HG02571 (cell line): ENCODE results near the gene GREB1.

Experiments used
- ATAC-seq: cut with Tn5 transposase; IDR thresholded peaks from one replicate; pipeline ENCODE4 v1.9.1; 2021; ENCODE audit warnings: mild to moderate bottlenecking, moderate library complexity; ENCODE audit not compliant: unreplicated experiment

Gene GREB1, protein sequence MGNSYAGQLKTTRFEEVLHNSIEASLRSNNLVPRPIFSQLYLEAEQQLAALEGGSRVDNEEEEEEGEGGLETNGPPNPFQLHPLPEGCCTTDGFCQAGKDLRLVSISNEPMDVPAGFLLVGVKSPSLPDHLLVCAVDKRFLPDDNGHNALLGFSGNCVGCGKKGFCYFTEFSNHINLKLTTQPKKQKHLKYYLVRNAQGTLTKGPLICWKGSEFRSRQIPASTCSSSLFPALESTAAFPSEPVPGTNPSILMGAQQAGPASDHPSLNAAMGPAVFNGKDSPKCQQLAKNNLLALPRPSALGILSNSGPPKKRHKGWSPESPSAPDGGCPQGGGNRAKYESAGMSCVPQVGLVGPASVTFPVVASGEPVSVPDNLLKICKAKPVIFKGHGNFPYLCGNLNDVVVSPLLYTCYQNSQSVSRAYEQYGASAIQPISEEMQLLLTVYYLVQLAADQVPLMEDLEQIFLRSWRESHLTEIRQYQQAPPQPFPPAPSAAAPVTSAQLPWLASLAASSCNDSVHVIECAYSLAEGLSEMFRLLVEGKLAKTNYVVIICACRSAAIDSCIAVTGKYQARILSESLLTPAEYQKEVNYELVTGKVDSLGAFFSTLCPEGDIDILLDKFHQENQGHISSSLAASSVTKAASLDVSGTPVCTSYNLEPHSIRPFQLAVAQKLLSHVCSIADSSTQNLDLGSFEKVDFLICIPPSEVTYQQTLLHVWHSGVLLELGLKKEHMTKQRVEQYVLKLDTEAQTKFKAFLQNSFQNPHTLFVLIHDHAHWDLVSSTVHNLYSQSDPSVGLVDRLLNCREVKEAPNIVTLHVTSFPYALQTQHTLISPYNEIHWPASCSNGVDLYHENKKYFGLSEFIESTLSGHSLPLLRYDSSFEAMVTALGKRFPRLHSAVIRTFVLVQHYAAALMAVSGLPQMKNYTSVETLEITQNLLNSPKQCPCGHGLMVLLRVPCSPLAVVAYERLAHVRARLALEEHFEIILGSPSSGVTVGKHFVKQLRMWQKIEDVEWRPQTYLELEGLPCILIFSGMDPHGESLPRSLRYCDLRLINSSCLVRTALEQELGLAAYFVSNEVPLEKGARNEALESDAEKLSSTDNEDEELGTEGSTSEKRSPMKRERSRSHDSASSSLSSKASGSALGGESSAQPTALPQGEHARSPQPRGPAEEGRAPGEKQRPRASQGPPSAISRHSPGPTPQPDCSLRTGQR (N-terminal part only)

DNA sequence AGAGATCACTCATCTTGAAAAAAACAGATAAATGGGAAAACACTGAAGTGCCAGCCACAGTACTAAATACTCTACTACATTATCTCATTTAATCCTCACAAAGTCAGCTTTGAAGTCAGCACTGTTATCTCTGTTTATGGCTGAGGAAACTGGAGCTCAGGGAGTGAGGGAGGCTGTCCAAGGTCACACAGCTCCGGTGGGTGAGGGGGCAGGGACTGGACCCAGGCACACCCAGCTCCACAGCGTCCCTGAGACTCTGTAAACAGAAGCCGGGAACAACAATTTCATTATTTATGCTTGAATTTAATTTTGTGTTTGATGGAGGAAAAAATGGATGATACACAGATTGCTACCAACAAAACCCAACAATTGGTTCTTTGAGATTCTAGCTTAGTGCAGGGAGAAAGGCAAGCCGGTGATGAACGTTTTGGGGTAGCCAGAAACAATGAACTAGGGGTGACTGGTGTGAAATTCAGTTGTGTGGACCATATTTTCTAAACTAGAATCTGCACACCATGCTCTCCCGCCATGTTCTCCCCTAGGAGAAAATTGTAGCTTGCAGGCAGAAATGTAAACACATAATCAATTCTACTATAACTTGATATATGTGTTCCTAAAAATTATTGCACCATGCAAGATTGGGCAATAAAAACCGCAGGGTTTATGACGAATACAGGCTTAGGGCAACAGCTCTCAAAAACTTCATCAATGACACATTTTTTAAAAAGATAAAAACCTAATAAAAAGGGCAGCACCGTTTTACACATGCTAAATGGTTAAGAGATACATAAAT is at the start of gene GREB1:
GREB1 (plus strand) TSS at position 768 of the 793 bp plus-strand sequence. CDS start 22,570 bp downstream, outside the sequence.
- no peak for ATAC-seq

DNA sequence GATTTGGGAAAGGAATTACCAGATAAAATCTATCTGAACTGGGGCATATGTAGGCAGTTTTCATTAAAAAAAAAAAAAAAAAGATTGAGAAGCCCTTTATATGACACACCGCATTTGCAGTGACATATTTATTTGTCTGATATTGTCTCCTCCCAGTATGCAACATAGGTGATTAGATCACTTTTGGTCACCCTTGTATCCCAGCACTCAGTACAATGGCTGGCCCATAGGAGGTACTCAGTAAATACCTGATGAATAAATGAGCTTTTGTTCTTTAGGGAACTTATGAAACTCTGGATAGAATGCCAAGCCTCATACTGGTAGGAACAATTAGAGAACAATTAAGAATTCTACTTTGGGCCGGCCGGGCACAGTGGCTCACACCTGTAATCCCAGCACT is 45.0 kb upstream of the GREB1 start:
- no peak for ATAC-seq

DNA sequence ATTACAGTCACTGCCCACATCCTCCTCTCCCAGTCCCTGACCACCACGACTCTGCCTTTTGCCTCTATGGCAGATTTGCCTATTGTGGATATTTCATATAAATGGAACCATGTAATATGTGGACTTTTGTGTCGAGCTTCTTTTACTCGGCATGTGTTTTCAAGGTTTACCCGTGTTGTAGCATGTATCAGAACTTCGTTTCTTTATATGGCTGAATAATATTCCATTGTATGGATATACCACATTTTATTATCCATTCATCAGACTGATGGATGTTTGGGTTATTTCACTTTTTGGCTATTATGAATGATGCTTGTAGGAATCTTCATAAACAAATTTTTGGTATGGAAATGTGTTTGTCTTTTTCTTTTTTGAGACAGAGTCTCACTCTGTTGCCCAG is 43.7 kb upstream of the GREB1 start:
- ATAC-seq: no peak

DNA sequence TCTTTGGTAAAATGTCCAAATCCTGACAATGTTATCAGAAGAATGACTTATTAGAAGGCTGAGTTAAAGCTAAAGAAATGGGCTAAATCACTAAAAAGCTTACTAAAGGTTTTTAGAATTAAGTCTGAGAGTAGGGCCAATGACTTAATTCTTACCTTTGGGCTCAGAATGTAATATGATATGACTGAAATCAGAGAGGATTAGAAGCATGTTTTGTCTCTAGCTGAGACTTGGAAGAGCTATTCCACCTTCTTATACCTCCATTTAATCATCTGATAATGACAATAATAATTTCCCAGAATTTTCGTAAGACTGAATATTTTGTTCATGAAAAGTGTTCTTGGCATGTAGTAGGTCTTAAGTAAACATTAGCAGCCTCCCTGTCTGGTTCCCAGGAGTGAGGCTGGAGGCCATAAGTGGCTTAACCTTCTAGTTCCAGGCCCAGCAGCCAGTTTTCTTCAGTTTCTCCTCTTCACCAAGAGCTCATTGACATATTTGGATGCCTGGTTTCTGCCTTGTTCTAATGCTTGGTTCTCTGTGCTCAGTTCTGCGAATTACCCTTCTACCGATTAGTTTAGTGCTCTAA is 42.4 kb upstream of the GREB1 start:
- ATAC-seq: no peak

DNA sequence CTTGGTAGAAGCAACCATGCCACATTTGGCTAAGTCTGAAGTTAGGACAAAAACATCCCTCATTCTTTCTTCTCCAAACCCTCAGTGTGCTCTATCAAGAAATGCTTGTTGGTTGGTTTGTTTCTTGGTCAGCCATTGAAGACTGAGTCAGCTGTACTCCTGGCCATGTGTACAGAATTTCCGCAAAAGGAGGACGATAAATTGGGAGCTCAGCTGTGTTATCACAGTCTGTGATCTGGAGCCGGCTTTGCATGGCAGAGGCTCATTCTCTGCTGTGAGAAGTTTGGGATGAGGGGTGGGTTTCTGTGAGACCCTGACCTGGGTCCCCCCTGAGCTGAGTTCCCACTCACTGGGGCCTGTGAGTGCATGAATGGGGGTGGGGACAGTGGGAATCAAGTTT is 41.6 kb upstream of the GREB1 start:
- no peak for ATAC-seq

DNA sequence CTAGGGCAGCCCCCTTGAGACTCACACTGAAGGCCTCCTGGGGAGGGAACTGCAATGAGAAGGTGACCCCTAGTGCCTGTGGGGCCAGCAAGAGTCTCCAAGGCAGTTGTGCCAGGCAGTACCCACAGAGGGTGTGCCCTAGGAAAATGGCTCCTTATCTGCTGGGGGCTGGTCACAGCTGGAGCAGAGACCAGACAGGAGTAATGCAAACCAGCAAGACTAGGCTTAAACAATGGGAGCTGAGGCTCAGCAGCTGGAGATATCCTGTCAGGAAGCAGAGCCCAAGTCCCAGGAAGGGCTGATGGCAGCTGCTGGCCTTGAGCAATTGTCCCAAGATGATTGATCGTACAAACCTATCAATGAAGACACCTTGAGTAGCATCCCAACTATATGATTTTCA is 41.1 kb upstream of the GREB1 start:
- ATAC-seq: no peak

DNA sequence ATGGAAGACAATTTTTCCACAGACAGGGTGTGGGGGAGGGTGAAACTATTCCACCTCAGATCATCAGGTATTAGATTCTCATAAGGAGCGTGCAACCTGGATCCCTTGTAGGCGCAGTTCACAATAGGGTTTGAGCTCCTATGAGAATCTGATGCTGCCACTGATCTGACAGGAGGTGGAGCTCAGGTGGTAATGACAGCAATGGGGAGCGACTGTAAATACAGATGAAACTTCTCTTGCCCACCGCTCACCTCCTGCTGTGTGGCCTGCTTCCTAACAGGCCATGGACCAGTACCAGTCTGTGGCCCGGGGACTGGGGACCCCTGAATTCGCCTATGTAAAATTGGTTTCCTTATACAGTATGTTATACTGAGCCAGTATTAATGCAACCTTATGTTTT is 40.6 kb upstream of the GREB1 start:
- ATAC-seq: no peak

DNA sequence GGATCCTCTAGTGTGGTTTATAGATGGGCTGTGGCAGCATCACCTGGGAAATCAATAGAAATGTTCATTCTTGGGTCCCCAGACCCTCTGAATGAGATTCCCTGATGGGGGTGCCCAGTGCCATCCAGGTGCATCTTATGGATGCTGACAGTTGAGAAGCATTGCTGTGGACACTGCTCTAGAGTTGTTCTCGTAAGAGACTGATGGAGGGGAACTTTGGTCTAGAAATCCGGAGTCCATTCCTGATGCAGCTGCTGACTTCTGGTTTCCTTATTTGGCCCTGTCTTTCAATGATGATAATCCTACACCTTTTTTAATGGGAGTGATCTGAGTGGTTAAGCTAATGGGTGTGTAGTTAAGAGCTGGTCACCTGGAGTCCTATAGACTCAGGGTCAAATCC is 39.5 kb upstream of the GREB1 start:
- ATAC-seq: no peak

DNA sequence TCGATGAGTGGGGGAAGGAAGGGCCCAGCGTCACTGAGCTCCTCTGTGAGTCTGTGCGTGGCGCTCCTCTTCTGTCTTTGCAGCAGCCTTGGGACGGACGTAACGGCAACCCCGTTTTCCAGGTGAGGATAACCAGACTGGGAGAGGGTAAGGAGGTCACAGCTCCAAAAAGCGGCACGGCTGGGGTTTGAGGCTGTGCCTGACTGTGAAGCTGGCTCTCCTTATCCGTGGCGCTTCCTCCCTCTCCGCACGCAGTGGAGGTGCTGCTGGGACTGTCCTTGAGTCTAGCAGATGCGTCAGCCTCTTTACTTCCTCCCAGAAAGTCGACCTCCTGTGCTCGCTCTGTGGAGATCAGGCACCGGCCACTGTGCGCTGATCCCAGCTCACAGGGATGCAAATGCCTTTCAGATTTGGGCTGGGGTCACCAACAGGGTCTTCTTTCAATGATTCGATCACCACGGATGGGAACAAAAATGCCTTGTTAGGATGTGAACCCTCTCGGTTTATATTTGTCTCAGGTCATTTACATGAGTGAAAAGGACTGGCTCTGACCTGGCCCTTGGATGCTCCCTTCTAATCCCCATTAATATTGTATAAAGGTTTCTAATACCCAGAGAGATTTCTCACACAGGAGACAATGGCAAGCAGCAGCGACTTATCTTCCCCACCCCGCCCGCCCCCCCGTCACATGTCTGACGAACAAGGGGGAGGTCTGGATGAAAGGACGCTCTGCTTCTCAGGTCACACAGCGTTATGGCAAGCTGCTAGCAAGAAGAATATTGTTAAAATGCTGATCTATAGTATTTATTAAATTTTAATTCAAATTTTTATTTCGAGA is 37.8 kb upstream of the GREB1 start:
- ATAC-seq: no peak

DNA sequence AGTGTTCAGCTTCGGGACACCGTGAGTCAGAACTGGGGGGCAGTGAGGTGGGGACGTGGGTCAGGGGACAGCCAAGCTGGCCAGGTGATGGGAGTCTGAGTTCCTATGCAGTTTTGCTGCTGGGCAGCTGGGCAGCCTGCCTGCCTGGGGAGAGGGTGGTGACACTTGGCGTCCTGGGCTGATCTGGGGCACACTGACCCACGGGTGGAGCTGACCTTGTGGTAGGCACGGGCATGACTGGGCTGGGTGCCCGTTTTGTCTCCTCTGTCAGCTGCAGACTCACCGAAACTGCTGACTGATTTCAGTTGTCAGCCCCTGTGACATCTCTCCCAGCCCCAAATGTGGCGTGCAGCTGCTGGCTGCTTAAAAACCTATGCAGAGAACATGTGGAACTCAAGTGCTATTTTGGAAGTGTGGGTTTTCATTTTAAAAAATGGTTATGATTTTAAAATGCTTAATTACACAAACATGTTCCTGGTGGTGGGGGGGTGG is 35.3 kb upstream of the GREB1 start:
- ATAC-seq: peak; percentile 96

DNA sequence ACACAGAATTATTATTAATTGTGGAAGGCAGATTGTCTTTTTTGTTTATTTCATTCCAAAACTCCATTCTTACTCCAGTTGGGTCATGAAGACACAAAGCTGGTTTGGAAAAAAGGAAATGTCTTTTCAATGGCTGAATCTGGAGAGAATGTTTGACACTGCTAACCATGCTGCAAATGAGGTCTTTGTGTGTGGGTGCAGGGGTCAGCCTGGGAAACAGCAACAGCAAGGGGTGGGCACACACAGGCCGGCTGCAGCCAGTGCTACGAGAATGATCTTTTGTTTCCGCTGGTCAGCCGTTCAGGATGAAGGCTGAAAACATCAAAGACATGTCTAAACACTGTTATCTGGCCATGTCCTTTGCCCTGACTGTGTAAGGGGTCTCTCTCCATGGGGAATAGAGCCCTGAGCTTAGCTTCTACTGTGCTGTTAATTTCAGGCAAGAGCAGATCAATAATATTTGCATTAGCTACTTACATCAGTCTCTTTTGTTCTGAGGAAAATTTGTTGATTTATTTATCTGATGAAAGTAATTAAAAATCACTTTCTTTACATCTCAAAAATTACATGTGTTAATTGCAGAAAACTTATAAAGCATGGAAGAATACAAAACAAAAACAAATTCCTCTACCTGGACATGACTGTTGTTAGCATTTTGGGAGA is 34.6 kb upstream of the GREB1 start:
- ATAC-seq: no peak

DNA sequence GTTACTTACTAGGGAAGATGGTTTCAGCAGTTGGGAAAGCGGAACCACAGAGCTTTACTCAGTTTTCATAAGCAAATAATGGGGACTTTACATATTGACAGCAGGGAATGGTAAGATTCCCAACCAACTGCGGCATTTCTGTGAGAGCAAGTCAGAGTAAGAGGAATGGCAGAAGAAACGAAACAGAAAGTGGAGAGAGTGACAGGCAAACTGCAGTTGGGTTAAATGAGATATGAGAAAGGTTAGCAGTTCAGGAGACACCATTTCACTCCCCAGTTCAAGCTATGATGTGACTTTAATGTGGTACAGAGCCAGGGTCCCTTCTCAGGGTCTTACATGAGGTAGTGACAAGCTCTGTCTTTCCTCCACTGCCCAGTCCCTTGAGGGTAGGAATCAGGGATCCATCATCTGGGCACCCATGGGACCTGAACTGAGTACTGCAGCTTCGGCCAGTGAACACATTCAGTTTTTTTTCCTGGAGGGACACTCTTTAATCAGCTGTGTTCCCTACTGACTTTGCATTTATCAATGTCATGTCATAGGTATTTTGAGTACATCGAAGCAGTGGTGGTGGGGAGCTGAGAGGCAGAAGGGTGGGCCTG is 33.0 kb upstream of the GREB1 start:
- ATAC-seq: no peak

DNA sequence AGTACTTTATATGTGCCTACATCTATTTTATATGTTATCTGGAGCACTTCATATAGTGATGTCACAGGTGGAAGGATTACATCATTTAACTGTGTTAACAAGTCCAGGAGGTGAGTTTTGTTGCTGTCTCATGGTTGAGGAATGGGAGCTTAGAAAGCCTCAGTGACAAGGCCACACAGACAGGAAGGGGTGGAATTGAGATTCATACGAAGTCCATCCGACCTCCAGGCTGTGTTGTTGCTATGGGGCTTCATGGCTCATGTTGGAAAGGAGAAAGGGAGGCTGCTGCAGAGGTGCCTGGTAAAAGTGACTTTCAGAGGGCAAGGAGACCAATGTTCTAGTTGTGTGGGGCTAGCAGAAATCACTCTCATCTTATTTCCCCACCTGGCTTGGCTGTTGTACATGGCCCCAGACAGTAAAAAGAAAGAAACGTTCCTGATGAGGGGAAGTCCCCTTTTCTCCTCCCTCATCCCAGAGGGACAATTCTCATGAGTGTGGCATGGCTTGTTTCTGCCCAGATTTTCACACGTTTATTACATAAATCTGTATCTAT is 31.0 kb upstream of the GREB1 start:
- no peak for ATAC-seq

DNA sequence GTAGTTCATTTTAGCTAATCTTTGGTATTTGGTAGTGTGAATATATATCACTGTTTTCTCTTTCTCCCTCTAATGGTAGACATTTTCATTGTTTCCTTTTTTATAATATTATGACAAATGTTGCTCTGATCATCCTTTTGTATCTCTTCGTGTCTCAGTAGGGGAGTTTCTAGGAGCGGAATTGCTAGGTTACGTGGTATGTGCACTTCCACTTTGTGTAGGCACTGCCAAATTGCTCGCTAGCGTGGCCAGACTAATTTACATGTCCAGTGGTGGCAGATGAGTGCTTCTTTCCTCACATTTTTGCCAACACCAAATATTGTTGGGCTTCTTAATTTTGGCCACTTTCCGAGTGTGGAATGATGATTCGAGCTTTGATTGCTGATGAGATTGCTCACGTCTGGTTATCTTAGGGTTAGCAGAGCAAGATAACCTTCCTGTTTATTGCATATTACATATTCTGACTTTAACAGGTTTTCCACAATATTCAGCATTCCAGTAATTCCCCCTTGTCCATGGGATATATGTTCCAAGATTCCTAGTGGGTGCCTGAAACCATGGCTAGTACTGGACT is 30.4 kb upstream of the GREB1 start:
- no peak for ATAC-seq

DNA sequence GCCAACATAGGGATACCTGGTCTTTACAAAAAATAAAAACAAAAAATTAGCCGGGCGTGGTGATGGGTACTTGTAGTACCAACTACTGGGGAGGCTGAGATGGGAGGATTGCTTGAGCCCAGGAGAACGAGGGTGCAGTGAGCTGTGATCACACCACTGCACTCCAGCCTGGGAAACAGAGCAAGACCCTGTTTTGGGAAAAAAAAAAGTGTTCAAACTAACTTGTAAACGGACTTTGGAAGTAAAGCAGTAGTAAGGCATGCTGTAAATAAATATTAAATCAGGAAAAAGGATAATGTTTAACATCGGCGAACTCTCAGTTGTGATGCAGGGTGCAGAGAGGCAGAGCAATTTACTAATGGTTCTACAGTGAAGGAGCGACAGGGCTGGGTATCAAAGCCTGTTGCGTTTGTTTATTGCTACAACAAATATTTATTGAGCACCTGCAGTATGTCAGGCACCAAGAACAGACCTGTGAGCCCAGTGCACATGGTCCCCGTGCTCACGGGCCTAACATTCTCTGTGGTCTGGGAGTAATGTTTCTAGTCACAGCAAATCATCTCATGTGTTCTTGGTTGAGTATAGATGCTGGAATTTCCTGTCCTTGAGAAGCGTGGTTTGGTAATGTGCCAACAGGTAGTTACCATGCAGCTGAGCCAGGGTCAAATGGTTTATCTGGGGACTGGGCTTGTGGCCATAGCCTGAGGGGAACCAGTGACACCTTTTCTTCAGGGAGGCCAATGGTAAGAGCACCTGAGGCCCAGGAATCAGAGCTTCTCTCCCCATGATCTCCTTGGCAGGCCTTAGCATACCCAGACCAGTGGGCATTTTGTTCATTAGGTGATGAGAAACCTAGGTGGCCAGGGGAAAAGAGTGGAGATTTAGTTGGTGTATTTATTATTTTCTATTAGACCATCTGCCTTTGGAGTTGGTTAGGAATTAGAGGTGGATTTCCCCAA is 27.9 kb upstream of the GREB1 start:
- peak; percentile 70 for ATAC-seq

DNA sequence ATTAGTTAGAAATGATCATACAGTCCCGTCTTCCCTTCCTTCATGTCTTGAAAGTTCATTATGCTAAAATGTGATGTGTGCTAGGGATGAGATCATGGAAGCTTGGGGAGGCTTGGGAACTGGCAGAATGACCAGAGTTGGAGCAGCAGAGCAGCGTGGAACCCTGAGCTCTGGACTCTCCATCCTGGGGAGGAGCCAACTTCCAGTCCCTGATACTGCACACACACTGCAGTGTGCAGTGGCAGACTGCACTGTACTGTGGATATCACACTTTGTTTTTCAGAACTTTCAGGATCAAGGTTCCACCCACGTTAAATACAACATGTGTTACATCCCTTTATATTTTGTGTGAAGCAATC is 27.3 kb upstream of the GREB1 start:
- ATAC-seq: no peak
